Mesenchymal stem cell (in vitro differentiated cells and primary cell): ENCODE measurements around the gene DDIT3.

ENCODE experiments used
- DNase-seq: peaks from one replicate; pipeline ENCODE4 v3.0.0-alpha.2; 2013
- H2AFZ ChIP-seq: one replicate; pipeline ENCODE4 v1.6.1; 2013; ENCODE audit warnings: low read depth, mild to moderate bottlenecking, control low read depth, inconsistent platforms, low read length, moderate library complexity
- H2AK5ac ChIP-seq: 2 replicates; pipeline ENCODE4 v1.6.1; 2013; ENCODE audit warnings: low read length, moderate library complexity, mild to moderate bottlenecking, inconsistent platforms; ENCODE audit not compliant: severe bottlenecking
- H2BK120ac ChIP-seq: one replicate; pipeline ENCODE4 v1.6.1; 2013; ENCODE audit warnings: low read depth, mild to moderate bottlenecking, inconsistent platforms, low read length, moderate library complexity
- H2BK12ac ChIP-seq, 2 experiments: one replicate each; pipeline ENCODE4 v1.6.1; 2013; ENCODE audit warnings: inconsistent platforms in 2 of 2, low read length in 2 of 2, mild to moderate bottlenecking in 2 of 2, moderate library complexity in 2 of 2, control low read depth in 1 of 2
- H2BK15ac ChIP-seq: one replicate; pipeline ENCODE4 v1.6.1; 2013; ENCODE audit warnings: mild to moderate bottlenecking, low read depth, inconsistent platforms; ENCODE audit not compliant: poor library complexity, severe bottlenecking
- H2BK5ac ChIP-seq: 2 replicates; pipeline ENCODE4 v1.6.1; 2013; ENCODE audit warnings: low read depth, mild to moderate bottlenecking, low read length, control low read depth, inconsistent platforms; ENCODE audit not compliant: poor library complexity, severe bottlenecking
- H3K14ac ChIP-seq, 2 experiments: one replicate each; pipeline ENCODE4 v1.6.1; 2013; ENCODE audit warnings: inconsistent platforms in 2 of 2, low read length in 2 of 2, control low read depth in 1 of 2, mild to moderate bottlenecking in 1 of 2, moderate library complexity in 1 of 2
- H3K18ac ChIP-seq, 2 experiments: one replicate each; pipeline ENCODE4 v1.6.1; 2013; ENCODE audit warnings: inconsistent platforms in 2 of 2, low read length in 2 of 2, control low read depth in 1 of 2, low read depth in 1 of 2, mild to moderate bottlenecking in 1 of 2
- H3K23ac ChIP-seq, 2 experiments: one replicate each; pipeline ENCODE4 v1.6.1; 2013; ENCODE audit warnings: inconsistent platforms in 2 of 2, low read length in 2 of 2, mild to moderate bottlenecking in 2 of 2, moderate library complexity in 2 of 2, control low read depth in 1 of 2
- H3K27ac ChIP-seq: 2 replicates; pipeline ENCODE4 v1.5.1; 2013; ENCODE audit warnings: mild to moderate bottlenecking, moderate library complexity, low read length, control low read depth, inconsistent platforms; ENCODE audit not compliant: poor library complexity, severe bottlenecking
- H3K27me3 ChIP-seq, 2 experiments: 2 replicates each; pipeline versions ENCODE4 v1.6.1 to v1.7.0; 2013; ENCODE audit warnings: low read length in 2 of 2, mild to moderate bottlenecking in 2 of 2, moderate library complexity in 2 of 2, control low read depth in 1 of 2, inconsistent platforms in 1 of 2; ENCODE audit not compliant: control insufficient read depth in 1 of 2, insufficient read depth in 1 of 2
- H3K36me3 ChIP-seq, 2 experiments: 2 replicates each; pipeline versions ENCODE4 v1.6.1 to v1.7.0; 2013; ENCODE audit warnings: low read length in 2 of 2, control low read depth in 1 of 2, inconsistent platforms in 1 of 2, low read depth in 1 of 2, mild to moderate bottlenecking in 1 of 2; ENCODE audit not compliant: insufficient read depth in 2 of 2, control insufficient read depth in 1 of 2
- H3K4ac ChIP-seq, 2 experiments: one replicate each; pipeline ENCODE4 v1.6.1; 2013; ENCODE audit warnings: inconsistent platforms in 2 of 2, low read length in 2 of 2, mild to moderate bottlenecking in 2 of 2, moderate library complexity in 2 of 2, control low read depth in 1 of 2, low read depth in 1 of 2
- H3K4me1 ChIP-seq: 2 replicates; pipeline ENCODE4 v1.6.1; 2013; ENCODE audit warnings: low read depth, low read length, control low read depth; ENCODE audit not compliant: control insufficient read depth, insufficient read depth
- H3K4me2 ChIP-seq: 2 replicates; pipeline ENCODE4 v1.6.1; 2013; ENCODE audit warnings: low read length, mild to moderate bottlenecking, inconsistent platforms; ENCODE audit not compliant: poor library complexity, severe bottlenecking
- H3K4me3 ChIP-seq, 2 experiments: 2 replicates each; pipeline versions ENCODE4 v1.5.1 to v1.7.0; 2013; ENCODE audit warnings: low read length in 2 of 2, mild to moderate bottlenecking in 2 of 2, control low read depth in 1 of 2, low read depth in 1 of 2; ENCODE audit not compliant: insufficient read depth in 1 of 2
- H3K79me1 ChIP-seq: replicated peaks from 2 replicates; pipeline ENCODE4 v1.6.1; 2013; ENCODE audit warnings: mild to moderate bottlenecking, control low read depth, low read length, inconsistent platforms; ENCODE audit not compliant: poor library complexity, severe bottlenecking
- H3K9ac ChIP-seq: 2 replicates; pipeline ENCODE4 v1.7.0; 2013; ENCODE audit warnings: mild to moderate bottlenecking, low read length, moderate library complexity
- H3K9me3 ChIP-seq: 2 replicates; pipeline ENCODE4 v1.7.0; 2013; ENCODE audit warnings: mild to moderate bottlenecking, low read length; ENCODE audit not compliant: control insufficient read depth
- H4K8ac ChIP-seq: one replicate; pipeline ENCODE4 v1.6.1; 2013; ENCODE audit warnings: inconsistent platforms, mild to moderate bottlenecking, low read length, moderate library complexity
- H4K91ac ChIP-seq: one replicate; pipeline ENCODE4 v1.6.1; 2013; ENCODE audit warnings: mild to moderate bottlenecking, low read length, inconsistent platforms
- WGBS: methylation state at CpG from one replicate; pipeline ENCODE4 v1.1.7; 2013; ENCODE audit warnings: mixed read lengths; 5-methylcytosine and 5-hydroxymethylcytosine counted together

The DDIT3 gene

DNA sequence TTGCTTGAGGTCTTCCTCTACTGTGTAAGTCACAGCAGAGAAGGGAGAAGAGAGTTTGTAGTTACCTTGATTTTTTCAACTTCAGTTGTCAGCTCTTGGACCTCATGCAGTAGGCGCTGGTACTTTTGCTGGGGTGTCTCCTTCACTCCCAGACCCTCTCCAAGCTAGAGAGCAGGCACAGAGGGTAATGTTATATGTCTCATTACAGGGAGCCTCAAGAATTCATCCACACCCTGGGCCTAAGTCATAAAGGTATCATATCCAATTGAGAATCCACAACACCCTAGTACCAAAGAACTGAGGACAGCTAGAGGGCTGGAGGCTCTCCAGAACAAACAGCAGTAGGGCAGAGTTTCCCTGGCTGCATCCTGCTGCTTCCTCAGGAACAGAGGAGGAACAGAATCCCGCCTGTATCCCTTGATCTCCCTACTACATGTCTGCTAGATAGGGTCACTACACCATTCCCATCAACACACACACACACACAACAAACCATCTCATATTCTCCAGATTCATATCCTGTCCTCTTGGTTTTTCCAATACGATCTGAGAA is 14.8 kb upstream of the DDIT3 start:
- H2BK15ac ChIP-seq, result no peak overlapping the region
- H3K4me1 ChIP-seq, result no peaks in the 10 kb centered on the region
- no peak overlapping the region for H3K4ac ChIP-seq
- no peak for DNase-seq
- H2BK12ac ChIP-seq, result no peak overlapping the region
- no peak overlapping the region for H4K8ac ChIP-seq
- peaks cover 62 to 91% of the 10 kb centered on the region in 2 experiments for H3K36me3 ChIP-seq
- 96% methylated on average over 2 of the region's 3 CpGs for WGBS
- no peak overlapping the region for H3K27ac ChIP-seq
- no peak overlapping the region for H2BK120ac ChIP-seq
- no peak overlapping the region for H2AK5ac ChIP-seq
- H3K79me1 ChIP-seq, result peaks cover 43% of the 10 kb centered on the region
- no peak overlapping the region for H3K4me3 ChIP-seq
- no peak overlapping the region for H3K23ac ChIP-seq
- H3K9ac ChIP-seq, result no peak overlapping the region
- H2AFZ ChIP-seq, result no peak overlapping the region
- no peak overlapping the region for H3K18ac ChIP-seq
- H3K4me2 ChIP-seq, result no peak overlapping the region
- H2BK5ac ChIP-seq, result no peak overlapping the region
- no peaks in the 10 kb centered on the region for H3K9me3 ChIP-seq
- H3K14ac ChIP-seq, result no peak overlapping the region
- no peaks in the 10 kb centered on the region for H3K27me3 ChIP-seq
- H4K91ac ChIP-seq, result no peak overlapping the region

DNA sequence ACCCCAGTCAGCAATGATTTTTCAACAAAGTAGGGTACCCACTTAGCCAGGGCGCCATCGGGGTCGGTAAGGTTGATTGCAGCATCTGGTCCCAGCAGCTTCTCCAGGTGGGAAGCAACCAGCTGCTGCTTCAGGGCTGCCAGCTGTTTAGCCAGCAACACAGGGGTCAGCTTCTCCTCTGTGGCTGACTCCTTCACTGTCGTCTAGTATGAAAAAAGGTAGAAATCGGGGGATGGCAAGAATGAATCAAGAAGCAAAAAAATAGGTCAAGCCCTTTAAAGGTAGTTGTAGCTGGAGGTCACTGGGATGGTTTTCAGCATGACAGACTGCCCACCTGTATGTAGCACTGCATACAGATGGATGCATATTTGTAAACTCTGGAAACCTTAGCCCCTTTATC is 13.9 kb upstream of the DDIT3 start:
- Histone ChIP-seq H4K8ac (no peak overlapping the region), H3K27ac (no peak overlapping the region), H3K27me3 (no peaks in the 10 kb centered on the region), H2BK5ac (no peak overlapping the region), H3K4me2 (no peak overlapping the region), H2AFZ (no peak overlapping the region), H3K36me3 (peaks cover 66 to 93% of the 10 kb centered on the region in 2 experiments), H2BK12ac (no peak overlapping the region), H2BK120ac (no peak overlapping the region), H3K4me3 (no peak overlapping the region), H3K23ac (no peak overlapping the region), H3K9me3 (no peaks in the 10 kb centered on the region), H3K14ac (no peak overlapping the region), H4K91ac (no peak overlapping the region), H3K79me1 (peaks cover 39% of the 10 kb centered on the region), H3K9ac (no peak overlapping the region), H2BK15ac (no peak overlapping the region), H2AK5ac (no peak overlapping the region), H3K4me1 (no peaks in the 10 kb centered on the region), H3K18ac (no peak overlapping the region), H3K4ac (no peak overlapping the region)
- no peak for DNase-seq
- 93% methylated on average over 5 of the region's 5 CpGs for WGBS

DNA sequence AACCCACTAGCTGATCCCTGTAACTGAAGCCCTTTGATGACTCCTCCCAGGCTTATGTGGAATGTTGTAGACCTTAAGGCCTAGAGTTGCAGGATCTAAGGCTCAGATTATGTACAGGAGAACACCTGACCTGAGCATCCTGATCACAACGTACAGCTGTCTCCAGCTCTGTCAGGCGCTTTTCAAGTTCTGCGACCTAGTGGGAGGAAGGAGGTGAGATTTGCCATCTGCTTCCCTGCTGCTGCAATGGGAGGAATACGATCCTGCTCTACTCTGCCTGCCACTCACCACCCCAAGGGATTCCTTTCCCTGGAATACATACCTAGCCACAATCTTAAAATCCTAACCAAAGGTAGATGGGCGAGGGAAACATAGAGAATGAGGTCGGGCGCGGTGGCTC is 12.8 kb upstream of the DDIT3 start:
- Histone ChIP-seq H3K23ac (no peak overlapping the region), H2AK5ac (no peak overlapping the region), H2BK5ac (no peak overlapping the region), H4K8ac (no peak overlapping the region), H3K4me1 (no peaks in the 10 kb centered on the region), H3K4ac (no peak overlapping the region), H2BK15ac (no peak overlapping the region), H3K4me2 (no peak overlapping the region), H3K79me1 (peaks cover 41% of the 10 kb centered on the region), H3K27ac (no peak overlapping the region), H4K91ac (no peak overlapping the region), H3K9ac (no peak overlapping the region), H3K36me3 (peaks cover 72 to 91% of the 10 kb centered on the region in 2 experiments), H2BK12ac (no peak overlapping the region), H3K9me3 (no peaks in the 10 kb centered on the region), H3K4me3 (no peak overlapping the region), H2BK120ac (no peak overlapping the region), H3K27me3 (no peaks in the 10 kb centered on the region), H3K14ac (no peak overlapping the region), H2AFZ (no peak overlapping the region), H3K18ac (no peak overlapping the region)
- 96% methylated on average over 8 of the region's 8 CpGs for WGBS
- DNase-seq, result no peak

DNA sequence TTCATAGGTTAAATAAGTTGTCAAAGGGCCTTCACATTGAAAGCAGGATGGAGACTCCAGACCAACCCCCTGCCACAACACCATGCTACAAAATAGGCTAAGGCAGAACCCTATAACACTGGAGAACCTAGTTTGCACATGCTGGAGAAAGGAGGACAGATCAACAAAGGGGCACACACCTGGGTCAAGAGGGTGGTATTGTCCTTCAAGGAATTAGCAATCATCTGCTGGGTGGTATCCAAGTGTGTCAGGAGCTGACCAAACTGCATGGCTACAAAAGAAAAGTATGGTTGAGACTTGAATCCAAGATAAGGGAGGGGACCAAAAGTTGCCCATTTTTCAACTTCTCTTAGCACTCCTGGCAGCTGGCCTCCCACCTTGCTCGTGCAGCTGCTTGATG is 11.5 kb upstream of the DDIT3 start:
- no peaks in the 10 kb centered on the region for H3K27me3 ChIP-seq
- no peak overlapping the region for H2BK5ac ChIP-seq
- no peak overlapping the region for H2AK5ac ChIP-seq
- H3K27ac ChIP-seq, result no peak overlapping the region
- no peak overlapping the region for H2BK15ac ChIP-seq
- H3K4me3 ChIP-seq, result no peak overlapping the region
- H2BK12ac ChIP-seq, result no peak overlapping the region
- no peak overlapping the region for H2AFZ ChIP-seq
- H3K18ac ChIP-seq, result no peak overlapping the region
- no peak overlapping the region for H2BK120ac ChIP-seq
- peaks cover 44% of the 10 kb centered on the region for H3K79me1 ChIP-seq
- no peak overlapping the region for H3K4me2 ChIP-seq
- WGBS, result 91% methylated on average over 1 of the region's 1 CpG
- peaks cover under 1% of the 10 kb centered on the region for H3K4me1 ChIP-seq
- H3K9me3 ChIP-seq, result no peaks in the 10 kb centered on the region
- no peak overlapping the region for H4K91ac ChIP-seq
- no peak overlapping the region for H3K14ac ChIP-seq
- no peak overlapping the region for H3K9ac ChIP-seq
- DNase-seq, result no peak
- no peak overlapping the region for H3K4ac ChIP-seq
- H4K8ac ChIP-seq, result no peak overlapping the region
- H3K36me3 ChIP-seq, result peaks cover 82 to 92% of the 10 kb centered on the region in 2 experiments
- H3K23ac ChIP-seq, result no peak overlapping the region
